A673 (cell line): ENCODE results near the gene LRRC47.

Experiments used
- EZH2 ChIP-seq: fragments of 200-600 bp; sonication (generic); IDR thresholded peaks from 2 replicates; pipeline ENCODE4 v1.6.1; 2017; ENCODE audit warnings: borderline replicate concordance, low read depth, mild to moderate bottlenecking, mixed read lengths, antibody characterized with exemption, low read length; ENCODE audit not compliant: poor library complexity, severe bottlenecking
- TF ChIP-seq, protein P1 (sequence below): fragments of 300-800, 200-600 bp; sonication (generic); conservative IDR thresholded peaks from 2 replicates; pipeline ENCODE4 v1.5.1; 2017; ENCODE audit warnings: low read depth, mild to moderate bottlenecking, antibody characterized with exemption, low read length, moderate library complexity, mixed read lengths

DNA sequence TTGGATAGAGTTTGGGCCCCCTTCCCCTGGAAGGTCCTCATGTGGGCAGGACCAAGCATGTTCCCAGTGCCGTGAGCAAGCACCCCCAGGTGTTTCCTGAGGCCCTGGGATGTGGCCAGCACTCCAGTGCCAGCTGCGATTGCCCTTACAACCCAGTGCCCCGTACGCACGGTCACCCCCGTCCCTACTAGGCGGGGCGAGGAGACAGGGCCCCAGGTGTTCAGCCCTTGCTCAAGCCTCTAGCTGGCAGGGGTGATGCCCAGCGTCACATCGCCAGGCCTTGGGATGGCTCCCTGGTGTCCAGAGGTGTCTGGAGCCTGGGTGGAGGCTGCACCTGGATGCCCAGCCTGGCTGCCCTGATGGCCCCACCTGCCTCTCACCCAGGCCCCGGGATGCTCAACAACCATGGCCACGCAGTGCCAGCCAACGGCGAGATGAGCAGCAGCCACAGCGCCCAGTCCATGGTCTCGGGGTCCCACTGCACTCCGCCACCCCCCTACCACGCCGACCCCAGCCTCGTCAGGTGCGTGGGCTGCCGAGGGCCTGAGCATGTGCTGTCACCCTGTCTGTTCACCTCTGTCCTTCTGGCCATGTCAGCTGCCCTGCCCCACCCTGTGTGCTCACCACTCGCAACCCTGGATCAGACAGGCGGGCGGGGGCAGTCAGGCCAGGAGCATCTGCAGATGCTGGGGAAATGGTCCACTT is 65.6 kb downstream of the LRRC47 start:
- TF ChIP-seq, protein P1, sequence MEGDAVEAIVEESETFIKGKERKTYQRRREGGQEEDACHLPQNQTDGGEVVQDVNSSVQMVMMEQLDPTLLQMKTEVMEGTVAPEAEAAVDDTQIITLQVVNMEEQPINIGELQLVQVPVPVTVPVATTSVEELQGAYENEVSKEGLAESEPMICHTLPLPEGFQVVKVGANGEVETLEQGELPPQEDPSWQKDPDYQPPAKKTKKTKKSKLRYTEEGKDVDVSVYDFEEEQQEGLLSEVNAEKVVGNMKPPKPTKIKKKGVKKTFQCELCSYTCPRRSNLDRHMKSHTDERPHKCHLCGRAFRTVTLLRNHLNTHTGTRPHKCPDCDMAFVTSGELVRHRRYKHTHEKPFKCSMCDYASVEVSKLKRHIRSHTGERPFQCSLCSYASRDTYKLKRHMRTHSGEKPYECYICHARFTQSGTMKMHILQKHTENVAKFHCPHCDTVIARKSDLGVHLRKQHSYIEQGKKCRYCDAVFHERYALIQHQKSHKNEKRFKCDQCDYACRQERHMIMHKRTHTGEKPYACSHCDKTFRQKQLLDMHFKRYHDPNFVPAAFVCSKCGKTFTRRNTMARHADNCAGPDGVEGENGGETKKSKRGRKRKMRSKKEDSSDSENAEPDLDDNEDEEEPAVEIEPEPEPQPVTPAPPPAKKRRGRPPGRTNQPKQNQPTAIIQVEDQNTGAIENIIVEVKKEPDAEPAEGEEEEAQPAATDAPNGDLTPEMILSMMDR: no peak
- TF ChIP-seq EZH2: no peak
